ENCODE measurements around the gene IGFBP2.

Gene IGFBP2

DNA sequence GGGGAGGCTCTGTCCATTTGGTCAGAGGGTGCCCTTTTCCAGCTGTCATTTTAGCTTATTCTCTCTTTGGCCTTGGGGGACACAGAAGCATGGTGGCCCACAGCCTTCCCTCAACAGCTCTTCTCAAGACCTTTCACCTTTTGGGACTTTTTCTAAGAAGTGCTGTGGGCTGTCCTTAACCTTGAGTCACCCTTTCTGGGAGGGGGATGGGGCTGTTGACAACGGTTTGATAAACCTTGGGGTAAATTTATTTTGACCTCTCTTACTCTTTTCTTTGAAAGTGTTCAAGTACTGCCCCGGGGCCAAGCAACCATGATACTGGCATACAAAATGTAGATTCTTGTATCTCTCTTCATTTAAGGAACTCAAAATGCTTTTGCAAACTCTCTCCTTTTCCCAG is 48.5 kb downstream of the IGFBP2 start:
- DNase-seq (ENCODE audit: low read depth, low spot score), result no peak

- DNase-seq (ENCODE audit: low read depth, low spot score), result no peak
Measured at GRCh38 chr2:216683846-216684245, 50.6 kb downstream of the IGFBP2 start.

DNA sequence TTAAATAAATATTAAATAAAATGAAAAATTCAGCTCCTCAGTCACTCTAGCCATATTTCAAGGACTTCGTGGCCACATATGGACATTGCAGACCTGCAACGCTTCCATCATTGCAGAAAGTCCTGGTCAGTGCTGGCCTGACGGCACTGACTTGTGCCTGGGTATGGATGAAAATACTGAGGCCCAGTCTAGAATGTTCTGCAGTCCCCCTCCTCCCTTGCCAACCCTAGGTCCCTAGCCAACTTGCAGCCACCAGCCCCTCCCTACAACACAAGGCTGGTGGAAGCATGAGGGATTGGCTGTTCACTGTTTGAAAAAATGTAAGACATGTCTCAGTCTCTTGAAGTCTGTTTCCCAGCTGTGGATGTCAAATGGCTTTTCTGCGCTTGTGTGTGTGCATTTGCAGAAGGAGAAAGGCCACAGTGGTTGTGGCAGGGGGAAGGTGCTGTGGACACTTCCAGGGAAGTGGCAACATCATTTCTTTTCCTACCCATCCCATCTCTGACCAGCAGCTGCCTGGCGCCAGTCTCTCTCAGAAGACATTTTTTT is 52.2 kb downstream of the IGFBP2 start:
- DNase-seq (ENCODE audit: low read depth, low spot score), result no peak

DNA sequence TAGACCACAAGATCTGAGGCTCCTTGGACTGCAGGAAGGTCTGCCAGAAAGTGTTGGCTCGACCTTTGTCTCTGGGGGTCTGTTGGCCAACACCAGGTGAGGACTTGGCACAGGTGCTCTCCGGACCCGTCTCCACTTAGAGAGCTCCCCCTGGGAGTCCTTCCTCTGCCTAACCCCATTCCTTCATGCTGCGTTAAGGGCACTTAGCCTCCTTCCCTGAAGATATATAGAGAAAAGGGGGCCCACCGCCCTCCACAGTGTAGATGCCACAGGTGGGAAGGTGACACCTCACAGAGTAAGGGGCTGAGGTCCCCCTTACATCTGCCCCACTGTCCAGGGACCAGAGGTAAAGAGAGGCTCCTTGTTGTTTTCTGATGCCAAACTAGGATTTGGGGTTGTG is 53.9 kb downstream of the IGFBP2 start:
- DNase-seq (ENCODE audit: low read depth, low spot score), result no peak

DNA sequence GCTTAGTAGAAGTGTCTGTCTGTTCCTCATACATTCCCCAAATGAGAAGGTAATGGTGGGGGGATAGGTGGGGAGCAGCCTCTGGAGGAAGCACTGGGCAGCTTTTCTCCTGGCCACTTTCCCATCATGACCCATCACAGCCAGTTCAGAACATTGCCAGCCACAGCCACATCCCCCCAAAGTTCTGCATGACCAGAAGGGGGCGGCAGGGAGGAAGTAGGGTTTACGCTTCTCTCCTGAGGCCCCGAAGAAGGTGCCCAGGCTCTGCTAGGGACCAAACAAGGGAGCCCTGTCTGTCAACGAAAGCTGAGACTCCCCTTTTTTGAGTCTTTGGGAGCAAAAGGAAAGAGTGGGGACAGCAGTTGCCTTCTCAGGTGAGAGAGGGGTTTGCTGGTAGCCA is 54.4 kb downstream of the IGFBP2 start:
- no peak for DNase-seq (ENCODE audit: low read depth, low spot score)

- peak; percentile 40 for DNase-seq (ENCODE audit: low read depth, low spot score)
Measured at GRCh38 chr2:216688731-216689340, 55.6 kb downstream of the IGFBP2 start.

GRCh38 chr2:216689397-216689796 is 56.2 kb downstream of the IGFBP2 start:
- no peak for DNase-seq (ENCODE audit: low read depth, low spot score)

DNA sequence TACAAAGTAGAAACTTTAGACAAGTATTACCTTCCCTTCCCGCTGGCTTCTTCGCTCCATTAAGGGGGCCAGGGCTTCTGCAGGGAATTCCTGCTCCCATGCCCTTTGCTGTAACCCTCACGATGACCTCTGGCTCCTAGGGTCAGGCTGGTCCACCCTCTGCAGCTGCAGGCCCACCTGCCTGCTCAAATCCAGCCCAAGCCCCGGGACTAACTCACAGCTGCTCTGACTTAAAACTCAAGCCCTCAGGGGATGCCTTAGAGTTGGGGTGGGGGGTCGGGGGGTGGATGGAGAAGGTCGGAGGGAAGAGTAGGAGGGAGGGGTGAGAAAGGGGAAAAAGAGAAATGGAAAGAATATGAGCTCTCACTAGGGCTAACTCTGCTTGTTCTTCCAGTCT is 57.2 kb downstream of the IGFBP2 start:
- no peak for DNase-seq (ENCODE audit: low read depth, low spot score)

GRCh38 chr2:216690853-216691741 is 57.9 kb downstream of the IGFBP2 start:
- peak; percentile 91 for DNase-seq (ENCODE audit: low read depth, low spot score)

GRCh38 chr2:216692636-216693413 is 59.6 kb downstream of the IGFBP2 start:
- peak; percentile 89 for DNase-seq (ENCODE audit: low read depth, low spot score)

- no peak for DNase-seq (ENCODE audit: low read depth, low spot score)
Measured at GRCh38 chr2:216693414-216694080, 60.3 kb downstream of the IGFBP2 start.

DNA sequence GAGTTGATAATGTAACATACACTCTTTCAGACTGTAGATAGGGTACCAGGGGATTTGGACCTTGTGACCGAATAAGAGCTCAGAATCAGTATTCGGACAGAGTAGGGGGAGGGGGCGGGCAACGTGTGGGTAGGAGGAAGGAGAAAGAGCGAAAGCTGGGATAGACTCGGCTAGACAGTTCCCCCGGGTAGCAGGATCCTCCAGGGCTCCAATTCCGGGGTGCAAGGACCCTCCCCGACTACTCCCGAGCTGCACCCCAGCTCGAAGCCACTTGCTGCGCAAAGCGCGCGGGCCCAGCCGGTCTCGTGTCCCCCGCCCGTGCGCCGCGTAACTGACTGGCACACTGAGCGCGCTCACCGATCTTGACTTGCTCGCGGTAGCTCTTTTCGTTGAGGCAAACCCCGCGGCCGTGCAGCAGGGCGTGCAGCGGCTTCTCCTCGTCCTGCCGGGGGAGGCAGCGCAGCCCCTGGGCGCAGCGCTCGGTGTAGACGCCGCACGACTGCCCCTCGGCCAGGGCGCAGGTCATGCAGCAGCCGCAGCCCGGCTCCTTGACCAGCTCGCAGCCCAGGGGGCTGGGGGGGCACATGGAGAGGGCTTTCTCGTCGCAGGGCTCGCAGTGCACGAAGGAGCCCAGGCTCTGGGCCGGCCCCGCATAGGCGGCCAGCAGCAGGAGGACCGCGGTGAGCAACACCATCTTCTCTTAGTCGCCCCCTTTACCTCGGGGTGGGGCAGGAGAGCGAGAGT is 61.0 kb downstream of the IGFBP2 start:
- peak; percentile 77 for DNase-seq (ENCODE audit: low read depth, low spot score)

- no peak for DNase-seq (ENCODE audit: low read depth, low spot score)
Measured at GRCh38 chr2:216694826-216695217, 61.6 kb downstream of the IGFBP2 start.

GRCh38 chr2:216695401-216695821 is 62.2 kb downstream of the IGFBP2 start, which contains the start of gene IGFBP5:
TSS of gene IGFBP5 (minus strand) at chr2:216695549. CDS start at chr2:216694775, 774 bp downstream.
- peak; percentile 94 for DNase-seq (ENCODE audit: low read depth, low spot score)

DNA sequence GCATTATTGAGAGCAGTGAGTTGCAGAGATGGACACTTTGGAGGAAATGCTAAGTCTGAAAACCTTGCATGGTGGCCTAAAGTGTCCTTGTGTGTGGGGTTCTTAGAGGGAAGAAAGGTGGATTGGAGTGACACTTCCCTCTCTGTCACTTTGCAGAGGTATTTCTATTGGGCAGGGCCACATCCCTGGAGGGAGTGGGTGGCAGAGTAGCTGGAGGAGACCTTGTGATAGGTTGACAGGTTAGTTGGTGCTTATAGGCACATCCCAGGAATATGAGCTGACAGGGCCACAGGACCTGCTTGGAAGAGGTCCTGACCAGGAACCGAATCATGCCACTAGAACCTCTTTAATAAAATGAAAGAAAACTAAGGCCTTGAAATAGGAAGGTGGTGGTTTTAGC is 63.1 kb downstream of the IGFBP2 start:
- no peak for DNase-seq (ENCODE audit: low read depth, low spot score)

GRCh38 chr2:216696751-216697560 is 63.7 kb downstream of the IGFBP2 start:
- DNase-seq (ENCODE audit: low read depth, low spot score), result peak; percentile 66

GRCh38 chr2:216698293-216698692 is 65.1 kb downstream of the IGFBP2 start:
- DNase-seq (ENCODE audit: low read depth, low spot score), result no peak

- DNase-seq (ENCODE audit: low read depth, low spot score), result peak; percentile 78
Measured at GRCh38 chr2:216698895-216699294, 65.7 kb downstream of the IGFBP2 start.

GRCh38 chr2:216700088-216700567 is 66.9 kb downstream of the IGFBP2 start:
- DNase-seq (ENCODE audit: low read depth, low spot score), result no peak

DNA sequence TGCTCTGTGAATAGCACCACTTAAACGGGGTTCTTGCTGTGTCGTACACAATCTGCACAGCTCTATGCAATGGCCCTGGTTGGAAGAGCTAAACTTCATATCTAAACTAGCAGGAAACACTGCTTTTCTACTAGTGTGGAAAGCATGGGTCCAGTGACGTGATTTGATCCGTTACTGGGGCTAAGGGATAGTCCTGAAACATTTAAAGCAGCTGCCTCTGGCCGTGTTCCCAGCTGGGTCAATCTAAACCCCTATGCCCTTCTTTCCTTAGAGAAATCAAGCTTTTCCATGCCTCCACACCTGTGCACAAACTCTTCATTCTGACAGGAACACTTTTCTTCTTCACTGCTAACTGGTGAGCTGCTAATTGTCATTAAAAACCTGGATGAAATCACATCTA is 67.6 kb downstream of the IGFBP2 start:
- DNase-seq (ENCODE audit: low read depth, low spot score), result no peak

All from astrocyte of the hippocampus (primary cell).